ENCODE results near the gene NTRK2.

Gene NTRK2

DNA sequence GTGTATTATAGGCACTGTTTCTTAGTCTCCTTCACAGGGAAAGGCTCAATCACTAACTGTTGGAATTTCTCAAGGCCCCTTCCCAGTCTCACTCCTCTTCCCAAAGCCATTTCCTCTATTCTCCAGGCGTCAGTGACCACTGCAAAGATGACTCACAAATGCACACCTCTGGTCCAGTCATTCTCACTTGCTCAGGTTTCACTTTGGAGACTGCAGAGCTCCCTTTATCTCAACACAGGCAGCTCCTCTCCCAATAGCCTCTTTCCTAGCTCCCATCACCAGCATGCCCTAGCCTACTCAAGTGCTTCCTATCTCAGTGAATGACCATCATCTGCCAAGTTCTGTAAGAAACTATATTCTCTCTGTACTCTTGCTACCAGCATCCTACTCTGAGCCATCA, 323.6 kb downstream of the NTRK2 start:
- DNase-seq, result no peak

DNA sequence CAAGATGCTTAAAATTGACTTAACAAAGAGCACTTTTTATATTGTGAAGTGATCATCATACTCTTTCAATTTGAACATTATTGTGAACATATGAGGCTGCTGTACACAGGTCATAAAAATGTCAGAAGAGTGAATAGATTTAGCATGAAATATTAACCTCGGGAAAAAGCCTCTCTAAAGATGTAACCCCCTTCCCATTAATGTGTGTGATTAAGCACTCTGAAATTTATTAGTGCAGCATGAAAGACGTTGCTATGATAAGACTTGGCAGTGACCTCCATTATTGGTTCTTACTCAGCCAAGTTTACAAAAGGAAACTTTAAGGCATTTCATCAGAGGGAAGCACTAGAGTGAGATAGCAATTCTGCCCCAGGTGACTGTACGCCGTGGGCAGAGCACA, 326.5 kb downstream of the NTRK2 start:
- DNase-seq, result no peak

DNA sequence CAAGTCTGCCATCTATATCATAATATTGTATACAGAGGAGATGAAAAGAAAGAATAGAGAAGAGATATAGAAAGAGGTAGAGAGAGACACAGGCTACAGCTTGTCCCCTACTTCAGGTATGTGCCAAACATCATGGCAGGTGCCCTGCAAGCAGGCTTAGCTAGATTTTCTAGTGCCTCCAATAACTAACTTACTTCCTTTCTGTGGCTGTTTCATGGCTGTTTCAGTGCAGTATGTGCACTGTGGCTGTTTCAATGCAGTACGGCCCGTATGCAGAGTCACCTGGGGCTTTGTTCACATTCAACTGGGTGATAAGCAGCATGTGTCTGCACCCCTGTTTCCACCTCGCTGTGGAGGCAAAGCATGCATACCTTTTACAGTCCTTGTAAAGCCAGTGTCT, 327.2 kb downstream of the NTRK2 start:
- no peak for DNase-seq

DNA sequence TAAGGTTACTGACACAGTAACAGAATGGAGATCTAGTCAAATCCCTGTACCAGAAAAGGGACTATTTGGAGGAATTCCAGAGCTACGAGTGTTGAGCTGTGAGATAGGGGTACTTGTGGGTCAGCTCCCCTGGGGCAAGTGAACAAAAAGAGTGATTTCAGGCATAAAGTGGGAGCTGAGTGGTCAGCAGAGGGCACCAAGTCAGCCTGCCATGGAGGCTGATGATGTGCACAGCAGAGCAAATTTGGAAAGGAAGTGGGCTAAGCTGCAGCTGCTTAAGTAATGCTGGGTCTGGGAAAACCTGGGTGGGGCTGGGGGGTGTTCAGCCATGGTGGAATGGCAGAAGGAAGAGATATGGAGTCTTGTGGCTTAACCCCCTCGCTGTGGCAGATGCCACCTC, 327.9 kb downstream of the NTRK2 start:
- no peak for DNase-seq

DNA sequence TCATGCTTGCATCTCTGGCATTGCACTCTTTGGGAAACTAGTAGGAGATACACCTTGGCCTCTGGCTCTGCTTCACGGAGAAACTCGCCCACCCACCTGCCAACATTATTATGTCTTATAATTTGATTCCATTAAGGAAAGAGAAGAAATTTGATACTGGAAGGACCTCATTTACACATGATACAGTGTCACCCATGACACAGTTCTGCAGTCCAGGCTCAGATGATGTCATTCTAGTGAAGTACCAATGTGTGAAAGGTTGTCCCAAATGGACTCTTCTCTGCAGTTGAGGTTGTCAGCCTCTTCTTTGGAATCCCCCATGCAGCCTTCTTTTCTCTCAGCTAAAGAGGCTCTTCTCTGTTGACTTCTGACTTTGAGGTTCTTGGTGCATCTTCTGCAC, 329.1 kb downstream of the NTRK2 start:
- no peak for DNase-seq

DNA sequence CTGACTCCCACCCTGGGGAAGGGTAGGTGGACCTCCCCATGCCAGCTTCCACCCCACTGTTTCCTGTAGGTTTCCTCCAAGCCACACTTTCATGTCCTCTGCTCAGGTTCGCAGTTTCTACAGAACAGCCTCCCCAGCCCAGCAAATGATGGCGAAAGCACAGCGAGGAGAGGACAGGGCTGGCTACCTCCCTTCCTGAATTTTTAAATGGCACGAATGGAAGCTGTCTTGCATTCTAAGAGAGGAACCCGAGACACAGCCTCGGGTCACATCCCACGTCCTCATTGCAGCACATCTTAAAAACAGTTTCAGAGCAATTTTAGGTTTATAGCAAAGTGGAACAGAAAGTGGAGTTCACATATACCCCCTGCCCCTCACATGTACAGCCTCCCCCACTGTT, 330.3 kb downstream of the NTRK2 start:
- DNase-seq, result no peak

DNA sequence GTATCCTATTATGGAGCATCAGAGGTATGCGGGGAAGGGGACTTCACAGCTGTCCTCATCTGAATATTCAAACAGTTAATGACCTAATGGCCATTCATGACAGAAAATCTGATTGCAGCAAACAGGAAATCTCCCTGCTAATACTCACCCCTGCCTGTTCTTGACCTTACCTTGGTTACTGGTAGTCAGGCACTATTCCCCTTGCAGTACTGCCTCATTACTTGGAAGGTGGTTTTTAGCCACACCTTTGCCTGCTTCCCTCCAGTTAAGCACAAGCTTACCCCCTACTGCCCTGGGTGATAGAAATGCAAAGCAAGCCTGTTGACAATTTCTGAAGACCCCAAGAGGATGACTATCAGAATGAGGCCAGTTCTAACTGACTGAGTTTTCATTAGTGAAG, 332.4 kb downstream of the NTRK2 start:
- DNase-seq, result no peak

DNA sequence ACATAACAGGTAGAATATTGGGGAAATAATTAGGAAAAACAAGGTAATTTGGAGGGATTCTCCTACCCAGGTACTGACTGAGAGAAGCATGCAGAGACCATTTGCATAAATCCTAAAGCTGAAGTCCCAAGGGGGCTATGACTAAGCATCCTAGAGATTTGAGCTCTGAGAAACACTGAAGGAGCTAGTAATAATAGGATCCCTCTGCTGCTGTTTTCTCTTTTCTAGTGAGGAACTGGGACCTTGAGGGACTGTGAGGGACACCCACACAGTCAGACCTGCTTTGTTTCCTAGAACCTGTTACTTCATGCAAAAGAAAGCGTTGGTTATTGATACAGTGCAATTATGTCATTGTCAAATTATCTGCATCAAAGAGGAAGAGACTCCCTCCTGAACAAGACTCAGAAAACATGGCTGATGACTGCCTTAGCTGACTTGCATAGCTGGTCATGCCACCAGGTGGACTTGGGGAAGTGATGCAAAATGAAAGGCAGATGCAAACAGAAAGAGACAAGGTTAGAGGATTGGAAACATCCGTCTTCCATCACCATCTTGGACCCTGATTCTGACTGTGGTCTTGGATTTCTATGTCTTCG, 335.4 kb downstream of the NTRK2 start:
- no peak for DNase-seq

DNA sequence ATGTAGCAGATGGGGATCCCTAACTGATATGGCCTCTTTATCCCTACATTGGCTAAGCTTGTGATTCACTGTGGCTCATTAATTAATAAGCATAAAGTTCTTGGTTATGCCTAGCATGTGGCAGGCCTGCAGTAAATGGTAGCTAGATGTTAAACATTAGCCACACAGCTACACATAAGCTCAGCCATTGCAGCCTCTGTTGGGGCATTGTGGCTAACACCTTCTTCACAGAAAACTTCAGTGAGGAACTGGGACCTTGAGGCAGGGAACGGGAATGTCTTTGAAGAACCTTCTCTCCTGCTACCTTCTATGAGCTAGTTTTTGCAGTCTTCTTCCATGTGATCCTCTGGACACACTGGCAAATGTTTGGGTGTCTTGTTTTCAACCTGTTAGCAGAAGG, 338.2 kb downstream of the NTRK2 start:
- no peak for DNase-seq

DNA sequence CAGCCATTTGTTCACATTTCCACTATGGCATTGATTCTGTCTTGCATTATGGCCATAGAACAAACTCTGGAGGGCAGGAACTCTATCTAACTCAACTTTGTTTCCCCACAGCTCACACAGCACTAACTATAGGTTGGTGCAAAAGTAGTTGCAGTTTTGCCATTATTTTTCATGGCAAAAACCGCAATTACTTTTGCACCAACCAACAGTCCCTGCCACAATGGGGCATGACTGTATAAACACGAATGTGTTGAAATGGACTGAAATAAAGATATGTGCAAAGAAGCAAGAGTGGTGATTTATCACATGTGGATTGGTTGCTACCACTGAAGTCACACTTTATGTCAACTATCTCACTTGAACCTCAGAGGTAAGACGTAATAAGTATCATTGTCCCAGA, 338.7 kb downstream of the NTRK2 start:
- DNase-seq, result no peak

DNA sequence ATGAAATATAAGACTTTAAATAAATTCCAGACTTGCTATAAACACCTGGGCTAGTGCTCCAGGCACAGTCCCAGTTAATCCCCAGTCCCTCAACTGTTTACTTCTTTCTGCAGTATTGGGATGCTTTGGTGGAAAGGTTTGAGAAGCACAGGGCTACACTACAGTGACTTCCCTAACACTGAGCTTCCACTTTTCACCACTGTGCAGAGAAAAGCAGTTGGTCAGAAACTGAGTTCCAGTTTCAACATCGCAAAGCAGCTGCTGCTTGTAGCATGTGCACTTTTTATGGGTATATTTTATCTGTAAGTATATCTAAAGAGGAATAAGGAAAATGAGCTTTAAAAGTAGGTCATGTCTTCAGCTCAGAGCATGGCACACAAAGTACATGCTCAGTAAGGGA, 339.7 kb downstream of the NTRK2 start:
- no peak for DNase-seq

DNA sequence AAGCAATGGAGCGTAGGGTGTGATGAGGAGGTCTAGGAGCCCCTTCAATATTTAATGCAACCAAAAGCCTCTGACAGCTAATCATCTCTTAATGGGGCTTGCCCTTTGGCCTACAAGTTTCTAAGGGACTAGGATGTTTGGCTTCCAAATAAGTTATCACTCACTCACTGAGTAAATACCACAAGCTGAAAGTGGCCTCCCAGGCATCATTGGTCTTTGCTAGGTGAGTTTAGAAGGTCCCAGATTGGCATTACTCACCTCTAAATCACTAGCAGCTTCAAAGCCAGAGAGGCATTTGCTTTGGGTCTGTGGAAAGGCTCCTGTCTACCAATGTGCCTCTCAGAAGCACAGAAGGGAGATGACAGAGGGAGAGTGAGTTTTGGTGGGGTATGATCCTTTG, 344.2 kb downstream of the NTRK2 start:
- no peak for DNase-seq

DNA sequence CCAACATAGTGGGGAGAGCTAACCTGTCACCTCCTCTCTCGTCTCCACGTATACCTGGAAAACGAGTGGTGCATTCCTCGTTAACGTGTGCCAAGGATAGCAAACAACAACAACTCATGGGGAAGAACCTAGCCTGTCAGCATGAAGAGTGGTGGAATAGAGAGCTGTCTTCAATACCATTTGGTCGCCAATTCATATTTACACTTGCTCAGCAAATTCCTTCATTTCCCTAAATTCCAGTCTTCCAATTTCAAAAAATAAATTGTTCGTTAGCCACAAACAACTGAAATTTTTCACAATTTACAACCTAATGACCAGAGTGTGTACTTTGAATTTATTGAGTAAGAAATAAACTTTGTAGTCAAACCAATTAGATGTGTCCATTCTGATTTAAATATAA, 344.8 kb downstream of the NTRK2 start:
- no peak for DNase-seq

DNA sequence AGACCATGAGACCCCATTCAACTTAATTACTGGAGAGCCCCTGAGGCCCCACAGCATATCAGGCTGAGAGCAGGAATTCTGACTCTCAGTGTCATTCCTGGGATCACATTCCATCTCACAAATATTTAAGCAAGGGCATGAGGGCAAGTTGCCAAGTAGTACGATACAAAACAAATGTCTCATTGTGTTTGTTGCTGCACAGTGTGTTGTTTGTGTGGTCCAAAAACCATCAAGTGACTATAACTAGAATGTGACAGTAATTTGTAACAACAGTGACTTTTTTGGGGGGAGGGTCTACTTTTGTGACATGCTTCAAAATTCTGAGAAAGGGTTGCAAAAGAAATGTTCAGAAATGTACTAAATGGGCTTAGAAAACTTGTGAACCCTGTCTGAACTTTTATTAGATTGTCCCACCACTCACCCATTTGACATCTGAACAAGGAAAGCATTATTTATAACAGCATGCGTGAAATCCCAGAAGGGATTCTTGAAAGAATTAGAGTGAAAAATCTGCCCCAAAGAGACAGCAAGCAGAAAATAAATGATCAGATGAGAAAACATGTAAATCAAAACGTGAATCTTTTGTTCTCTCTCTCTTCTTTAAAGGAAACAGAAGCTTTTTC, 347.0 kb downstream of the NTRK2 start:
- DNase-seq, result no peak

DNA sequence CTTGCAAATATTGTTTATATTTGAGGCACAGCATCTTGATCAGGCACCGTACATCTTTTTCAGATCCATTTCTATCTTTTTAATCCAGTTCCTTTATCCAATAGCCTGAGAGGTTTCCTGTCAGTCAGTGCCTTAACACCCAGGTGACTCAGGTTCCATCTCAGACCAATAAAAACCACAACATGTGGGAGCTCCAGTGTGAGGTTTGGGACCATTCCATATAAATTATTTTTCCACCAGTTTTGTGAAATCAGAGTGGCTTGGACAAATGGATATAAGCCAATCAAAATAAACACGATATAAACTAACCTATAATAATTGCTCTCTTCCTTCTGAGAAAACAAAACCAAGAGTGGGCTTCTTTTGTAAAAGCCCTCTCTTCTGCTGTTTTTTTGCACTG, 351.3 kb downstream of the NTRK2 start:
- no peak for DNase-seq

DNA sequence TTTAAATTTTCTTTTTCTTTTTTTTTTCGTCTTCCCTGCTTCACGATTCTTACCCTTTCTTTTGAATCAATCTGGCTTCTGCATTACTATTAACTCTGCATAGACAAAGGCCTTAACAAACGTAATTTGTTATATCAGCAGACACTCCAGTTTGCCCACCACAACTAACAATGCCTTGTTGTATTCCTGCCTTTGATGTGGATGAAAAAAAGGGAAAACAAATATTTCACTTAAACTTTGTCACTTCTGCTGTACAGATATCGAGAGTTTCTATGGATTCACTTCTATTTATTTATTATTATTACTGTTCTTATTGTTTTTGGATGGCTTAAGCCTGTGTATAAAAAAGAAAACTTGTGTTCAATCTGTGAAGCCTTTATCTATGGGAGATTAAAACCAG, 352.2 kb downstream of the NTRK2 start:
- no peak for DNase-seq

DNA sequence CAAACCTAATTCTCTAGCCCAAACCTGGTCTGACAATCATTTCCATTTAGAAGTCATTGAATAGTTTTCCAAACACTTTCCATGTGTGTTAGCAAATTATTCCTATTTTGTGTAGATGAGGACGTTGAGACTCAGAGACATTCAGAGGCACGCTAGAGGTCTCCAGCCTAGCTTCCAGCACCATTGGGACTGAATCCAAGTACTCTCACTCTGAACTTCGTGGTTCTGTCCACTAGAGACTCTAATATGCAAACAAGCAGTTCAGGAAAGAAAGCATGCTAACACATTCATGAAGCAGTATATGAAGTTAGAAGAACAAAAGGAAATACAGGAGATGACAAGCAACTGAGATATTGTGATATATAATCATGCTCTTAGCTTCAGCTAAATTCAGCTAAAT, 354.8 kb downstream of the NTRK2 start:
- no peak for DNase-seq

DNA sequence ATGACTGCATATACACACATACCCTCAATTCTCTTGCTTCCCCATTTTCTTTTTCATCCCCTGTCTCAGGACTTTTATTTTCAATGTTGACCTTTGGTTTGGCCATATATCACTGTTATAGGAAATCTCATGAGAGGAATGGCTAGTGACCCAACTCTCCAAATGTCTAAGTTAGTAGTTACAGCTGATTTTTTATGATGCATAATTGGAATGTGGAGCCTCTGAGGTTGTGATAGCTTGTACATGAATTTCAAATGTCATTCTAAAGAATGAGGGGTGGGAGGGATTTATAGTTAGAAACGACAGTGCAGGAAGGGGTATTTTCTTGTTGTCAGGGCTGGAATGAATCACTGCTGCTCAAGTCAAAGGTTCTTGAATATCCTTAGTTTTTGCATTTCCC, 356.1 kb downstream of the NTRK2 start:
- no peak for DNase-seq

DNA sequence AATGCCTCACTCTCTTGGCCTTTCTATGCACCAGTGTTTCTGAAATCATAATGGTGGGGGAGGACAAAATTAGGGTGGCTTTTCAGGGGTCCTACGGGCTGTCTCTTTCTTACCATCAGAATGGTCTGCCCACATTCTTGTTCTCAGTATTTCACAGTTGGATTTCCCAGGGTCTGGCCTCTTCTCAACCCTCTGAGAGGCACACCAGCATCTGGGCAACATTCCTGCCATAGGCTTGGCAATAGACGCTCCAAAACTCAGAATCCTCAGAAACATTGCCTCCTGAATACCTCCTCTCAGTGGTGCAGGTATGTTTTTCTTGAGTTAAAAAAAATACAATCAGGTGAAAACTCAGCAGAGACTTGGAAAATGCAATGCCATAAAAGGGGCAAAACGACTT, 358.3 kb downstream of the NTRK2 start:
- DNase-seq, result no peak

DNA sequence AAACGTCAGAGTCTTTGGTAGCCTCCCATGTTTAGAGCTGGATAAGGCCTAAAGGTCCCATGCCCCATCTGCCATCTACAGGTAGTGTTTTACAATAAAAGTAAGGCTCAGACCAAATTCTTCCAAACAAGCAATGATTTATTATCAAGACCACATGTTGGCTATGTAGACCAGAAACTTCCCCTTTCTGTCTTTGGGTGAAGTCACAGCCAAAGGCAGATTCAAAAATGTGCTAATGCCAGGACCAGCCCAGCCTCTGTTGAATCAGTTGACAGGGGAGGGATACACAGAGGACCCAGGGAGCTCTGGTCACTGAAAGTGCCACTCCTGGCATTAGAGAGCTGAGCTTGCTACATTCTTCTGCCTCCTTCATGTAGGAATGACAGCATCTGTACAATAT, 360.8 kb downstream of the NTRK2 start:
- DNase-seq, result no peak

DNA sequence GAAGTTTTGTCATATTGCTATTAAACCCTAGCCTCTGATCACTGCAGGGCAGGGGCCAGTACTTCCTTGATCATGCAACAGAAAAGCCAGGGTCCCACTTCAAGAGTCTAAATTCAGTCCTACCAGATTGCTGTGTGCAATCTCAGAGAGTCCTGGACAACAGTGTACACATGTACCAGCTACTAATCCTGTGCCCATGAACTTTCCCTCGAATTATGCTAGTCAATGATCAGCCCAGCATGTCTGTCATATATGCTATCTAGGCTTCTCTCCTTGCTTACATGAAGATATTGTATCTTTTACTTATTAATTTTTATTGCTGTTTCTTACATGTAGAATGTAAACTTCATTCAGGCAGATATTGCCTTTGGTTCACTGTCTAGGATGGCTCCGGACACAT, 367.0 kb downstream of the NTRK2 start:
- no peak for DNase-seq

DNA sequence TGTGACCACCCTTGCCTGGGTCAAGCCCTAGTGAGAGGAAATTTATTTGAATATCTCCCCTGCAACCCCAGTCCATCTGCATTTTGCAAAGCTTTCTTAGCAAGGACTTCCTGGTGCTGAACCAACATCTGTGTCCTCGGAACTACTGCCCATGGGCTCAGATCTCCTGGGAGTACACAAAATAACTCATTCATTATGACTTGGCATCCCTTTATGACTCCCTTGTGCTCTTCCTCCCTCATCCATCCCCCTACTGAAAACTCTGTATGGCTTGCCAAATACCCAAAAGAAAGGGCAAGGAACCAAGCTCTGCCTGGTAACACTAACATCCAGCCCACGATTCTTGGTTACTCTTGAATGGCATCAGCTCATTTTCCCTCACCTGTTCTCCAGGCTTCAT, 368.5 kb downstream of the NTRK2 start:
- no peak for DNase-seq

DNA sequence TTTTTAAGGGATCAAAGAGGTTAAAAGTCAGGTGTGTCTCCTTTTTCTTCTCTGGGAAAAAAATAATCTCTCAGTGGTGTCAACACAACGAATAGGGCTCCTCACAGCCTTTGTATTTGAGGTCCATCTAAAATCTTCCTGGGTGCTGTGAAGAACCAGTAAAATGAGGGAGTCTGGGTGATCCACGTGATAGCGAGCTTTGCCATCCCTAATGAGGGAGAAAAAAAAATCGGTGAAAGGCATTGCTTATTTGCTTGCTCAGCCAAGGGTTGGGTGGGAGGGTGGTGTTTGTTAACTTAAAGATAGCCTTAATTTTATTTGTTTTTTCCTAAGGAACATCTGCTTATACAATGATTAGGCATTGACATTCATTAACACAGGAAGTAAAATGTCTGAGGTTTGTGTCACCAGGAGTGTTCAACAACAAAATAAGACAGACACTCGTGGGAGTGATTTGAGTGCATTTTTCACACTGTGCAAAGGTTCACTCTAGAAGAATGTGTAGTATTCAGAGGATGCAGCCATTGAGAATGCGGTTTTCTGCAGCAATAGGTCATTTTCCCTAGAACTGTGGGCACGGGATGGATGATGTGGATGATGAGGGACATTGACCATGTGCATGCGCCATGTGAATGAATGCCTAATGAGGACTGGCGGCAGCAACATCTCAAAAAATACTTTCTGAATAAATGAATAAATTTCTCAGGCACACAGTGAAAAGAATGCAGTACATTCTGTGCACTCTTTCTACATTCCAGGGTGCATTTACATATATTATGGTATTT, 369.5 kb downstream of the NTRK2 start:
- no peak for DNase-seq

DNA sequence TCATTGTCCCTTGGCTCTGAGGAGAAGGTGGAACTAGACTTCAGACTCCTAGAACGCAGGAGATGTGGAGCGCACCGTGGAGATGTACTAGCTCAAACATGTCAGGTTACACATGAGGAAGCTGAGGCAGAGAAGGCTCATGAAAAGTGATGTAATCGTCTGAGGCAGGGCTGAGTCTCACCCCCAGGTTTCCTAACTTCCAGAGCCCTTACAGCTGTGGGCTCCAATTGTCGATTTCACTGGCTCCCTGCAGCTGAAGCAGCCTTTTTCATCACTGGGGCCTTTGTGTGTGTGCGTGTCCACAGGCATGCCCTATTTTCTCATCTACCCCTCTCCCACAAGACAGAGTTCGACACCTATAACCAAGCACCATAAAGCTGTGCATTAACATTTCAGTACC, 370.6 kb downstream of the NTRK2 start:
- no peak for DNase-seq
